WTC11 (cell line): ENCODE data around the gene FMO2.

ENCODE experiments used
- CREB1 ChIP-seq: sonication (generic); formaldehyde crosslinking; IDR thresholded peaks from 2 replicates; pipeline ENCODE4 v1.8.0; 2023; ENCODE audit warnings: mild to moderate bottlenecking, missing genetic modification reagents
- CTCF ChIP-seq: fragments of 200-600 bp; IDR thresholded peaks from 2 replicates; pipeline ENCODE4 v1.8.0; 2022; ENCODE audit warnings: antibody characterized with exemption
- ELF4 ChIP-seq: sonication (generic); formaldehyde crosslinking; IDR thresholded peaks from 2 replicates; pipeline ENCODE4 v1.8.1; 2022; ENCODE audit warnings: low read depth, mild to moderate bottlenecking, moderate library complexity, missing genetic modification reagents
- ESRRA ChIP-seq: sonication (generic); formaldehyde crosslinking; IDR thresholded peaks from 2 replicates; pipeline ENCODE4 v1.8.1; 2022; ENCODE audit warnings: mild to moderate bottlenecking, missing genetic modification reagents, borderline replicate concordance
- FOXP4 ChIP-seq: sonication (generic); formaldehyde crosslinking; IDR thresholded peaks from 2 replicates; pipeline ENCODE4 v1.8.0; 2022; ENCODE audit warnings: mild to moderate bottlenecking, missing genetic modification reagents
- KAT7 ChIP-seq: sonication (generic); formaldehyde crosslinking; IDR thresholded peaks from 2 replicates; pipeline ENCODE4 v1.8.1; 2023; ENCODE audit warnings: missing genetic modification reagents, mild to moderate bottlenecking, borderline replicate concordance
- MAX ChIP-seq: sonication (generic); formaldehyde crosslinking; IDR thresholded peaks from 2 replicates; pipeline ENCODE4 v1.8.0; 2022; ENCODE audit warnings: mild to moderate bottlenecking, missing genetic modification reagents
- NR2C2 ChIP-seq: sonication (generic); formaldehyde crosslinking; IDR thresholded peaks from 2 replicates; pipeline ENCODE4 v1.8.0; 2022; ENCODE audit warnings: mild to moderate bottlenecking, missing genetic modification reagents
- RELA ChIP-seq: sonication (generic); formaldehyde crosslinking; IDR thresholded peaks from 2 replicates; pipeline ENCODE4 v1.8.1; 2022; ENCODE audit warnings: missing genetic modification reagents, mild to moderate bottlenecking, borderline replicate concordance
- SP1 ChIP-seq: sonication (generic); formaldehyde crosslinking; conservative IDR thresholded peaks from 2 replicates; pipeline ENCODE4 v1.8.1; 2022; ENCODE audit warnings: missing genetic modification reagents
- ZNF138 ChIP-seq: sonication (generic); formaldehyde crosslinking; conservative IDR thresholded peaks from 2 replicates; pipeline ENCODE4 v1.8.1; 2022; ENCODE audit warnings: mild to moderate bottlenecking, moderate library complexity, missing genetic modification reagents
- ZNF317 ChIP-seq: sonication (generic); formaldehyde crosslinking; IDR thresholded peaks from 2 replicates; pipeline ENCODE4 v1.8.1; 2023; ENCODE audit warnings: low read depth, mild to moderate bottlenecking, moderate library complexity, missing genetic modification reagents, borderline replicate concordance
- TF ChIP-seq, protein P1 (sequence below): sonication (generic); formaldehyde crosslinking; conservative IDR thresholded peaks from 2 replicates; pipeline ENCODE4 v1.8.1; 2022; ENCODE audit warnings: mild to moderate bottlenecking, missing genetic modification reagents

DNA sequence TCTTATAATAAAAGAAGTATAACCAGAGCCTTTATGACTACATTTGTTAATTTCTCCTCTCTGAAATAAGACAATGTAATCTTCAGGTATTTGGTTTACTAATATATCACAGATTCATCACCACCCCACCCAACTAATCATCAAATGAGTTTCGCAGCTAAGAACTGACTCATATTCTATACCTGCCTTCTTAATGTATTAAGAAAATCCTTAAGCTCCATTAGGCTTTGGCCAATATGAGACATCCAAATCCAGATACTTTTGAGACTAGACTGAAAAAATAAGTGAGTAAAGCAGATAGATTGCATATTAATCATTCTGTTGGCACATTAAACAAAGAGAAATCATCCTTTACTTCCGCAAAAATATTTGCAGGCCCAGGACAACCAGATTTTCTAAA lies 18.7 kb upstream of the FMO2 start:
- TF ChIP-seq, protein P1, sequence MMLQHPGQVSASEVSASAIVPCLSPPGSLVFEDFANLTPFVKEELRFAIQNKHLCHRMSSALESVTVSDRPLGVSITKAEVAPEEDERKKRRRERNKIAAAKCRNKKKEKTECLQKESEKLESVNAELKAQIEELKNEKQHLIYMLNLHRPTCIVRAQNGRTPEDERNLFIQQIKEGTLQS (CRISPR knock-in tag) = no peak
- TF ChIP-seq CTCF (no peak), CREB1 (CRISPR knock-in tag) (no peak), MAX (CRISPR knock-in tag) (no peak), ZNF138 (CRISPR knock-in tag) (no peak), NR2C2 (CRISPR knock-in tag) (no peak), KAT7 (CRISPR knock-in tag) (no peak), FOXP4 (CRISPR knock-in tag) (no peak), ESRRA (CRISPR knock-in tag) (no peak), RELA (CRISPR knock-in tag) (no peak), SP1 (no peak), ELF4 (CRISPR knock-in tag) (no peak), ZNF317 (CRISPR knock-in tag) (no peak)
